ENCODE data around the gene PRKAR1B. TPM values are rescaled to one million over a fixed set of nuclear protein-coding genes. Genes with fewer than 3 reads are reported as not detected.

The PRKAR1B gene
- total and polyA plus RNA-seq, 8 donors = 16.3 to 43.5 (median 37.6) TPM

GRCh38 chr7:572416-573268 lies 154.4 kb downstream of the PRKAR1B start:
- Histone ChIP-seq H3K27me3 (no peaks in the 10 kb centered on the region), H3K4me3 (no peak overlapping the region), H3K9me3 (no peaks in the 10 kb centered on the region), H3K27ac (no peak overlapping the region), H3K36me3 (no peaks in the 10 kb centered on the region), H3K4me1 (no peaks in the 10 kb centered on the region)
- TF ChIP-seq CTCF (IDR thresholded peaks at IDR 0.05) = no peak
- DNase-seq (peak in 1 of 4 donors; percentile 75), ATAC-seq (no peak)
- intact Hi-C loops (cut with DNase I) = no loop called here

GRCh38 chr7:571718-572415 lies 155.2 kb downstream of the PRKAR1B start:
- H3K36me3 ChIP-seq = no peaks in the 10 kb centered on the region
- H3K27ac ChIP-seq = no peak overlapping the region
- DNase-seq = peak in 1 of 4 donors; percentile 76
- intact Hi-C loops (cut with DNase I) = no loop called here
- no peaks in the 10 kb centered on the region for H3K4me1 ChIP-seq
- H3K27me3 ChIP-seq = no peaks in the 10 kb centered on the region
- ATAC-seq = no peak
- no peaks in the 10 kb centered on the region for H3K9me3 ChIP-seq
- TF ChIP-seq CTCF (IDR thresholded peaks at IDR 0.05) = no peak
- no peak overlapping the region for H3K4me3 ChIP-seq

GRCh38 chr7:571096-571717 lies 155.9 kb downstream of the PRKAR1B start:
- Histone ChIP-seq H3K9me3 (no peaks in the 10 kb centered on the region), H3K4me3 (no peak overlapping the region), H3K36me3 (no peaks in the 10 kb centered on the region), H3K27me3 (no peaks in the 10 kb centered on the region), H3K4me1 (no peaks in the 10 kb centered on the region), H3K27ac (no peak overlapping the region)
- intact Hi-C loops (cut with DNase I) = no loop called here
- ATAC-seq (no peak), DNase-seq (peak in 1 of 4 donors; percentile 57)
- no peak for TF ChIP-seq CTCF (IDR thresholded peaks at IDR 0.05)

GRCh38 chr7:570801-571070 lies 156.3 kb downstream of the PRKAR1B start:
- Histone ChIP-seq H3K4me1 (no peaks in the 10 kb centered on the region), H3K4me3 (no peak overlapping the region), H3K9me3 (no peaks in the 10 kb centered on the region), H3K36me3 (no peaks in the 10 kb centered on the region), H3K27me3 (no peaks in the 10 kb centered on the region), H3K27ac (no peak overlapping the region)
- TF ChIP-seq CTCF (IDR thresholded peaks at IDR 0.05) = no peak
- DNase-seq (peak in 1 of 4 donors; percentile 75), ATAC-seq (no peak)
- intact Hi-C loops (cut with DNase I) = no loop called here
